M059J (cell line): ENCODE results near the gene FMN1. TPM values are rescaled to one million over a fixed set of nuclear protein-coding genes. Genes with fewer than 3 reads are reported as not detected.

Experiments
- DNase-seq: peaks from one replicate; pipeline ENCODE4 v3.0.0-alpha.2; 2012; ENCODE audit warnings: low read depth
- total RNA-seq: library from RNA; depleted of rRNA; stranded (reverse); fragments of >200 nt; shearing (Covaris generic); gene quantifications from 2 replicates; pipeline ENCODE4 v1.2.3, GENCODE V29; 2014

FMN1 gene
- total RNA-seq, 1 experiment from 2014 or later, result 7.7 TPM

DNA sequence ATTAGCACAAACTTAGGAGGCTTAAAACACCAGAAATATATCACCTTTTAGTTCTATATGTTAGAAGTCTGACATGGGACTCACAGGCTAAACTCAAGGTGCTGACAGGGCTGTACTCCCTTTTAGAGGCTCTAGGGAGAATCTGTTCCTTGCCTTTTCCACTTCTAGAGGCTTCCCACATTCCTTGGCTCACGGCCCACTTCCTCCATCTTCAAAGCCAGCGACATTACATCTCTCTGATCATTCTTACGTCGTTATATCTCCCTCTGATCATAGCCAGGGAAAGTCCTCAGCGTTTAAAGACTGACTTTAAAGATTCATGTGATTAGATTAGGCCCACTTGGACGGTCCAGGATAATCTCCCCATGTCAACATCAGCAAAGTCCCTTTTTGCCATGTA lies 310.4 kb downstream of the FMN1 start:
- DNase-seq, result no peak

DNA sequence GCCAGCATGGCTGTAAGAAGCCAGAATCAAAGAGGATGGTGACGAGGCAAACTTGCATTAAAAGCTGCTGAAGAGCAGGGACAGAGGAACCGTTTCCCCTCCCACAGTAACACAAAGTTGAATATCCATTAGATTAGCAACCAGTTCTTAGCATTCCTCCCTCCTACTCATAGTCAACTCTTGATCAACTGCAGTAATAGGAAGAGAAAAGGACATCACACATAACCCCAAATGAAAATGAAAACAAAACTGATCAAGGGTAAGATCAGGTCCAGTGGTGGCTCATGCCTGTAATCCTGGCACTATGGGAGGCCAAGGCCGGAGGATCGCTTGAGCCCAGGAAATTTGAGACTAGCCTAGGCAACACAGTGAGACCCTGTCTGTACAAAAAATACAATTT lies 311.6 kb downstream of the FMN1 start:
- DNase-seq, result no peak

DNA sequence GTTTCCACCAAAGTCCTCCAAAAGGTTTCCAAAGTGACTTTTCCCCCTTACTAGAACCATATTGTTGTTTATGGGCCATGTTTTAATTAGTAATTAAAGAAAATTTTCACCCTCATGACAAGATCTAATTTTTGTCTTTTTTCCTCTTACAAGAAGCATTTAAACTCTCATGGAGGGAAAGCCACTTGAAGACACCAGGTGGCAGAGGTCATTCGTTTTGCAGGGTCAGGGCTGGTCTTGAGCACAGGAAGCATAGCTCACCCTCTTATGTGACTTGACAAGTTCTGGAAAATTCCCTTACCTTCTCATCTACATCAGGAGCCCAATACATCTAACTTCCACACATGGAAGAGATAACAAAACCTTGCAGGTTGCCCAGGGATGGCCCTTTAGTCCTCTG lies 313.0 kb downstream of the FMN1 start:
- DNase-seq, result no peak

DNA sequence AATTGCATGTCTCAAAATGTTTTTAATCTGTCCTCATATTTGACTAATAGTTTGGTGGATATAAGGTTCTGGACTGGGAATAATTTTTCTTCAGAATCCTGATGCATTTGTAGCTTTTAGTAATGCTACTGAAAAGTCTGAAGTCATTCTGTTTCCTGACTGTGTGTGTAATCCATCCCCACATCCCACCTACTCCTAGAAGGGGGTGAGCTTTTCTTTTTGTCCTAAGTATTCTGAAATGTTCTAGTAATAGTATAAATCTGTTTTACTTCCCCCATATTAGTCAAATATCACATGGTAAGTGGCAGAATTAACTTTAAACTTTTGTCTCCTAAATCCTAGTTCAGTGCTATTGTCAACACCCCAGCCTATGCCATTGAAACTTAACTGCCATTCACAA lies 313.9 kb downstream of the FMN1 start:
- DNase-seq, result no peak

DNA sequence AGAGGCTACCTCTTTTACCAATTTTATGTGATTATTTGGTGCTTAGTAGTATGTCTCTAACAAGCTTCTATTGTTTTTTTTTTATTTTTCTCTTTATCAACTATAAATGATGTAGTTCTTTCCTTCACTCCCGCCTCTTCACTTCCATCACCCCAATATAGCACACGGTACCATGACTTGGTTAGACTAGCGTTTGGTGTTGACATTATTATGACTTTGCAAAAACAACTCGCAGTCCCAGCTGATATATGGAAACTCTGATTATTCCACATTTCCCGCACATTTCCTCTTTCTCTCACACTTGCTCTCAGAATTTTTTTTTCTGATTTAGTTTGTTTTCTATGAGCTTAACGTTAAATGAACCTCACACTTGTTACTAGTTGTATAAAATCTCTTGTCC lies 314.5 kb downstream of the FMN1 start:
- DNase-seq, result no peak

DNA sequence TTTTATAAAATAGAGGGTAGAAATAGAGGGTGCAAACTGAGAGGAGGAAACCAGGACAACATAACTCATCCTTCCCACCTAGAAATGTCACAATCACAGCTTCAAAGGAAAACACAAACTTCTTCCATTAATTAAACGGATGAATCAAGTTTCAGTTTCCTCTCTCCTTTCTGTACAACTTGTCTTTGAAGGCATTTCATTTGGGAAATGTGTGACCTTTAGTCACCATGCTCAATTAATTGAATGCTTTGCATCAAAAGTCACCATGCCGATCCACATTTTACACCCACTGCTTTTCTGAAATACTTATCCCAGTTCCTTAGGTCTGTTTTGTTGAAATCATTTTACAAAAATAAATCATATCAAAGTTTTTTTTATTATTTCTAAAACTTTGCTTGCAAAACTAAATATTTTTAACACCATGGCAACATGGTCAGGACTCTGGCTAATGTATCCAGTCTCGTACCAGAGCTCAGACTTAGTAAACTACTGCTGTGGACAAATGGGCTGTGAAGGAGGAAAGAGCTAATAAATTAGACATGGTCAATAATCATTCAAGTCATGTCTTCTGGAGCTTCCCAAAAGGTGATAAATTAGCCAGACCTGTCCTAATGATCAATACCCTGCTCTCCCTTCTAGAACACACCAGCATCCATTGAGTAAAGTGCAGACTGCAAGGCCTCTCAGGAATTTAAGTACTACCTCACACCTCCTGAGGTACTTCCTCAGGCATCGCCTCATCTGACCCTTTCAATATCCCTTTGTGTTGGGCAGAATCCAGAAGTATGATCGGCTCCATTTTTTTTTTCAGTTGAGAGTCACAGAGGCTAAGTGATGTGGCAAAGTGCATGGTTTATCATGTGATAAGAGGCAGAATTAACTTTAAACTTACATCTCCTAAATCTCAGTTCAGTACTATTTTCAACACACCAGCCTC lies 315.4 kb downstream of the FMN1 start:
- peak; percentile 35 for DNase-seq

DNA sequence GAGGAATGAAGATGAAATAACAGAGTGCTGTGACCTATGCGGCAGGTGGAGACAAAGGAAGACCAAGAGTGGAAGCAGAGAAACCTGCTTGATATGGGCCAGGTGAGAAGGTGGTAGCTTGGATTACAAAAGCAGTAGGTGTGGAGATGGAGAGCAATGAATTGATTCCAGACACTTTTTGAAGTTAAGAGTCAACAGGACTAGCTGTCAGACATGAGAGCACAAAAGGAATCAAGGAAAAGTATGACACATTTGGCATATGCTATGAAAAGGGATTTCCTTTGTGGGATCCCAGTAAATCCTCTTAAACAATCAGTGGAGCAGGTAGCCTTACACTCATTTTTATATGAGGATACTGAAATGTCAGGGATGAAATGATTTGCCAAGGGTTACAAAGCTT lies 316.2 kb downstream of the FMN1 start:
- DNase-seq, result peak; percentile 55

DNA sequence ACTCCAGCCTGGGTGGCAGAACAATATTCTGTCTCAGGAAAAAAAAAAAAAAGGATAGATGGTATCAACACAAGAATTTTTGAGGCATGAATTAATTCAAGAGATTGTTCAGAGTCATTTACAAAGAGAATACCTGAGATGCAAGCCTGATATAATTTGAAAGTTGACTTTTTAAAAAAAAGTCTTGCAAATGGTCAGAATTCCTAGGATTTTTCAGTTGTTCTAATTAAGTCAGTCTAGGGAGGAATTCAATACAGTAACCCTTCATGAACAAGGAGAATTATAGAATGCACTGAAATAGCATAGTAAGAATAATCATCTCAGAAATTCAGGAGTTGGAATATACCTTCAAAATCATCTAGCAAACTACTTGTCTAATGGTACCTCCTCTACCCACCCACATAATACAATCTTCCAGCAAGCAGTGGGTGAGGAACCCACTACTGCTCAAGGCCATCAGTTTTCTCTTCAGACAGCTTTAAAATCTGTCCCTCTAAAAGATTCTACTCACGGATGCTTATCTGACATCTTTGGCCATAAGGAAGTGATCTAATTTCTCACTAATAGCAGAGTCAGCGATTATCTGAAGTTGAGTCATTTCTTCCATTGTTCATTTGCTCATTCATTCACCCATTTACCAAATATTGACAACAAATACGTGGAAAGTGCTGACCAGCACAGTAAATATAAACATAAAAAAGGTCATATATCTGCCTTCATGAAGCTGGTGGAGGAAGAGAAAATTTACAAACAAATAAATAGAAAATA lies 317.1 kb downstream of the FMN1 start:
- peak; percentile 59 for DNase-seq

DNA sequence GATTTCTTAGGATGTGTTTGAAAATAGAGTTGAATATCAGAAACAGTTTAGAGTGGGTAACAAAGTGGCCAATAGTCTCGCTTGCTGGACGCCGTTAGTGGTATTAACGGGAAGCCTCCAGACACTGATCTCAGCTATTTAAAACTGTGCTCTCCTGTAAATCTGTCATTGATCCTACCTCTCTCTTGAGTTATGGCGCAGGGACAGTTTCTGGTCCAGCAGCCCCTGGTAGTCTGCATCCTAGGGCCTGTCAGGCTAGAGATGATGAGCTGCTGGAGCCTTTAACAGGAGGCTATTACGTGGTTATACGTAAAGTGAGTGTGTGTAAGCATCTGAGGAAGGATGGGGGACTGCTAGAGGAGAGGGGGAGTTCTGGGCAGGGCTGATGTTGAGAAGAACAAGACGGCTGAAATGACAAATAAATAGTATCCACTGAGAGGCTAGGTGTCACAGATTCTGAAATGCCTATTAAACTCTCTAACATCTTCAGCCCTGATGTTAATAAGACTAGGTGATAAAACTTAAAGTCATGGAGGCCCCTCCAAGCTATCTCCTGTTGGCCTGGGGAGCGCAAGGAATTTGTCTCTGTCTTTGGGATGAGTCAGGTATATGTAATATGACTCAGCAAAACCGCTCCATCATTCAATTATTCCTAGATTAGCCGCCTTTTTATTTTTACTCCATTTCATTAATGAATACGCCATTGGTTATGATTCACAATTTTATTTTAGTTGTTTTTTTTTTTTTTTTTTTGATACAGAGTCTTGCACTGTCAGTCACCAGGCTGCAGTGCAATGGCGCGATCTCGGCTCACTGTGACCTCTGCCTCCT lies 321.0 kb downstream of the FMN1 start:
- no peak for DNase-seq

DNA sequence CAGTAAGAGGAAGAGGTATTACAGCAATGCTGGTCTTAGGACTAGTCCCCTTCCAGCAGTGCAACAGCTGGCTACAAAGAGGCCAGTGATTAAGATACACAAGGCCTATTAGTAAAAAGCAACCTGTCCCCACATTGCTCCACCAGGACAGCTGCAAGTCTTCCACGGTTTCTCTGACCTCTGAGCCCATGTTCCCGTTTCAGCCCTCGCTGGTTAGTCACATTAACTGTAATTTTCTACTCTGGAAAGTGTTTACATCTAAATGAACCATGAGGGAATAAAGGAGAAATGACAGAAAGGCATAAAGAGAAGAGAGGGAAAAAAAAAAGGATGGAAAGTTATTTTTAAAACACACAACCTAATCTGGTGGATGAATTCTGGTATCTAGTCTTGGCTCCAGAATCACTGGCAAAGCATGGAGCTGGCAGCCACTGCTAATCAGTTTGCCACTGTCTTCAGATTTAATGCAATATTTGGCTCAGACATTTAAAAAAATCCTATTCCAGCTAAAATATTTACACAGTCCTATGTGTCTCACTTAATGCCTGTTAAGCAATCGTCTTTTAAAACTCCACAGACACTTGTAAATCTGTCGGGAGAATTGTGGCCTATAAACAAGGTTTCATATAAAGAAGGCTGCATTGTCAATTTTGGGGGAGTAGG lies 321.8 kb downstream of the FMN1 start:
- DNase-seq, result no peak

DNA sequence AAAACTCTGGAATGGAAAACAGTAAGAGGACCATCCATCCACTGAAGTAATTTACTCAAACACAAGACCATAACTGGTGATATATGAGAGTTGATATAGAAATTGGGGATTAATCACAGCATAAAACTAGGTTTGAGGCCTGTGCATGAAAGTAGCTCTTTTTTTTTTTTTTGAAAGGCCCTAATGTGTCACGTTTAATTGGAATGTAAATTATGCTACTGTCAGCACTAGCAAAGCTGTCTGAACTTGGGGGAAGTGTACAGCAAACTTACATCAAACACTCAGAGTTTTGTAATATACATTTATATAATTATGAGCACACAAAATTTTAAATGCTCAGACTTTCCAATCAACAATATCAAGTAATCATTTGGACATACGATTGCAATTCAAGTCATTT lies 322.6 kb downstream of the FMN1 start:
- DNase-seq, result no peak

DNA sequence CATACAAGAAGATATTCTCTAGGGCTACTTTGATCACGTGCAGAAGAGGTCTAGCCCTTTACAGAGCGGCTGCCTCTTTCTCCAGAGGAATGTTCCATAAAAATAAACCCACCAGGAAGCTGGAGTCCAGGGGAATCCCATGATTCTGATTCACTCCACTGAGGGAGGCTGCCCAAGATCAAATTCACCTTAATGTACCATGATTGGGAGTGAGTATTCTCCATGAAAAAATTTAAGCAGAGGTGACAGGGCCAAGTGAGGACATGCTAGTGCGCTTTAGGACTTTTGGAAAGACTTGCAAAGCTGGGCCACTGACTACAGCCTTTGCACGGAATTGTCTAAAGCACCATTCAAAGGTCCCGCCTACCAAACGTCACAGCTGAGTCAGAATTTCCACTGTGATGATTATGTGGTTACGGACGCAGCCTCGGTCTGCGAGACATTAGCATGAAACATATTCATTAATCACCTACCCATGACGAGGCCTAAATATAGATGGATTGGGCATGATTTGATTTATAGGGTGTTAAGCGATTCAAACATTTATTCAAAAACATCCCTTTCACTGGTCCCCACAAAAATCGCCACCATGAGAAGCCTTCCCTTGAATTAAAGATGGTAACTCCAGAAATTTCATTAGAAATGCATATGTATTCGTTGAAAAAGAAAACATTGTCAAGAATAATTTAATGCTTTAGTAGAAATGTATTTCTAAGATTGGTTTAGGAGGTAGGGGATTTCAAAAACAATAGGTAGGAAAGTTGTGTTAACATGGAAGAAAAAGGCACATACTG lies 324.1 kb downstream of the FMN1 start:
- DNase-seq, result peak; percentile 99

DNA sequence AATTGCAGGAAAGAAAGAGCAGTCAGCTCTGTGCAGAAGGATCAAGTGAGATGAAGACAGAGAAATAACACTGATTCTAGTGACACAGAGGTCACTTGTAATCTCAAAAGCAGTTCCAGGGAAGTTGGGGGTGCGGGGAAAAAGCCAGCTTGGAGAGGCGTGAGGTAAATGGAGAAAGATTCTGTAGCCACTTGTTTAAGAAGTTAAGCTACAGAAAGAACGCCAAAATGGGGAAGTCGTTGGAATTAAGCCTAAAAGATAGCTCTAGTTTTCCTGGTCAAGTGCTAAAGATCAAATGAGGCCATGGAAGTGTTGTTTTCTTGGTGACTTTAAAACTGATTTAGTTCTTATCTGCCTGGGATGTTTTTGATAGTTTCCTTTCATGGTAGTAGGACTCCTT lies 324.7 kb downstream of the FMN1 start:
- no peak for DNase-seq

DNA sequence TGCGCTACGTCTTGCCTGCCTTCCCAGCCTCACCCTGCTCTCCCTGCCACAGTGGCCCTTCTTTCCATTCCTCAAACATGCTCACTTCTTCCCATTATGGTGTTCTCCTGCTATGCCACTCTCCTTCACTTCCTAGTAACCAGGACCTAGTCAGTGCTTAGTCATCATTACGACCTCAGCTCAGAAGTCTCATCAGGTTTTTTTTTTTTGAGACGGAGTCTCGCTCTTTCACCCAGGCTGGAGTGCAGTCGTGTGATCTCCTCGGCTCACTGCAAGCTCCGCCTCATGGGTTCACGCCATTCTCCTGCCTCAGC lies 327.2 kb downstream of the FMN1 start:
- peak; percentile 96 for DNase-seq

DNA sequence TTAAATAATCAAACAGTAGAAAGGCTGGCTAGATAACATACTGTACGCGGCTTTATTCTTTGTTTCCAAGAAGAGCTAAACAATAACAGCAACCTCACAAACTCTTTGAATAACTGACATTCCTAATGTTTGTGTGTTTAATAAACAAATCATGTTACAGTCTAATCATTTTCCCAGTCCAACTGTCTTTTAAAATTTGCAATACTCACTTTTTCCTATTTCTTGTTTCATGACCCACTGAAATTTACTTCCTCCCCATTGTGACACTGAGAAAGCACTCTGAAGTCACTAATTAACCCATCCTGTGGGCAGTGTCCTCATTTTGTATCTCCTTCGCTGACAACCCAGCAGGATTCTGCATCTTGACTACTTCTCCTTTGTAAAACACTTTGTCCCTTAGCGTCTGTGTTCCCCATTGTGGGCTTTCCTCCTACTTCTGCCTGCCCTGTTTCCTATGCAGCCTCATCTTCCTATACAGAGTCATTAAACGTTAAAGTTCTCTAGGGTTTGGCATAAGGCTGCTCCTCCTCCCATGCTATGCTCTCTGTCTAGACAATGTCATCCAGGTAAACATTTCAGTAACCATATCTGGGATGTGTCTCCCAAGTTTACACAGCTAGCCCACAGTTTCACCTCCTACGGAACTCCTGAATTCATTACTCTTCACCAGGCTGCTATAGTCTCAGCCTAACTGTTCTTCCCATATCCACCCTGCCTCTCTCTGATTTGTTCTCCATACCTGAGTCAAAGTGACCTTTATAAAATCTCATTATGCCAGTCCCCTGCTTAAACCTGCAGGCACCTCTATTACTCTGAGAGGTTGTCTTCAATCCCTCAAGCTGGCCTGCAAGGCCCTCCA lies 327.8 kb downstream of the FMN1 start:
- DNase-seq, result peak; percentile 67

DNA sequence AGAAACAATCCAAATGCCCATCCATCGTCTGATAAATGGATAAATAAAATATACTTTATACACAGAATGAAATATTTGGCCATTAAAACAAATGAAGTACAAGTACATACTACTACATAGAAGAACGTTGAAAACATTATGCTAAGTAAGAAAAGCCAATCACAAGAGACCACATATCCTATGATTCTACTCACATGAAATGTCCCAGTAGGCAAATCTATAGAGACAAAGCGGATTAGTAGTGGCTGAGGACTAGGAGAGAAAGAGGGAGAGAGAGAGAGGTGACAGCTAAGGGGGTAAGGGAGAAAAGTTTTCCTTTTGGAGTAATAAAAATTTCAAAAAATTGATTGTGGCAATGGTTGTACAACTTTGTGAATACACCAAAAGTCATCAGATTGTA lies 329.7 kb downstream of the FMN1 start:
- DNase-seq, result no peak

DNA sequence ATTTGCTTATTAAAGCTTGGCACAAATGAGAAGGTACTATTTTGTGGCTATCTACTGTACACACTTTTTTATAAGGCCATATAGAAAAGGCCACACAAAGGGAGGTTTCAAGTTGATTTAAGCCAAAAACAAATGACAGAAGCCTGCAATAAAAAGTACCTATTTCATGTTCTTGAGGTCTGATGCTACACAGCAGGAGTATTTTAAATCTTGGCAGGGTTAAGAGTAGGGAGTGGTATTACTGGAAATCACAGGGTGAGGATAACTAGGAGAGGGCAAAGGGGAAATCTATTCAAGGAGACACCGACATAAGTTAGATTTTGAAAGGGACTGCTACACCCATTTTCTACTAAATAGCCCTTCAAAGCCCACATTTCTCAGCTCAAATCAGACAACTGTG lies 330.5 kb downstream of the FMN1 start:
- DNase-seq, result no peak

DNA sequence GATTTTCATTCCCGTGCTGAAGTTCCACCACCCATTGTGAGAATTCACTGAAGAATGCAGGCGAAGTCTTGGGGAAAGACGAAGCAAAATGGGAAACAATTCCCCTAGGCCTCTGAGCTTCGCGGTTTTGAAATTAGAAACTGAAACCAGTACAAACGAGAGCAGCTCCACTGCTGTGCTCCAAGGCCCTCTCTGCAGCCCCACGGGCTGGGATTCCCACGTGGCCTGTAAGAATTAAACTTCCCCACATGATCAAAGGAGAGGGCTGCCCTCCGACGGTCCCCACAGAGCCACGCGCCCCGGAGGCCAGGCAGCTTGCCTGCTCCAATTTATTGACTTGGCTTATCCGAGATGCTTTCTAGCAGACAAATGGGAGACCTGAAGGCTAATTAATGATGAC lies 332.8 kb downstream of the FMN1 start:
- DNase-seq, result peak; percentile 88

DNA sequence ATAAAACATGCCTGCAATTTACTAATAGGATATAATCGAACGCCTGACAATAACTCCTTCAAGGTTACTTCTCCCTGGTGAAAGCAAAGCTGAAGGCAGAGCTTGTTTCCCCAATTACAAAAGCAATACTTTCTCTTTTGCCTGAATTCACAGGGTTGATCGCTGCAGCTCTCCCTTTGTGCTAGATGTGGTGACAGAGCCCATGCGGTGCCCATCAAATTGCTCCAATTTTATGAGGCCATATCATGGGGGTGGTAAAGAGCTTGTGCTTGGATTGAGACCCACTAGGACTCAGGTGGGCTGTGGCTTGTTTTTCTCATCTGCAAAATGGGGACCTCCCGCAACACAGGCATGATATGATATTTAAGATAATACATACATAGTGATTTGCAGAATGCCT lies 333.3 kb downstream of the FMN1 start:
- DNase-seq, result no peak

DNA sequence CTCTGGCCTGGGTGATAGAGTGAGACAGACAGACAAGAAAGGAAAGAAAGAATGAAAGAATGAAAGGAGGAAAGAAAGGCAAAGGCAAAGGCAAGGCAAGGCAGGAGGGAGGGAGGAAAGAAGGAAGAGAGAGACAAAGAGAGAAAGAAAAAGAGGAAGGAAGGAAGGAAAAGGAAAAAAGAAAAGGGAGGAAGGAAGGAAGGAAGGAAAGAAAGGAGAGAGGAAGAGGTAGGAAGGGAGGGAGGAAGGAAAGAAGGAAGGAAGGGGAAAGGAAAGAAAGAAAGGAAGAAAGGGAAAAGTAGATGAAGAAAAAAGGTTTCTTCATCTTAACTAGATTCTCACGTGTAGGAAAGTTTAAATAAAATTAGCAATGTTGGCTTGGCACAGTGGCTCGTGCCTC lies 334.5 kb downstream of the FMN1 start:
- no peak for DNase-seq
